Measurements from ENCODE around the gene TRUB2.

The TRUB2 gene

DNA sequence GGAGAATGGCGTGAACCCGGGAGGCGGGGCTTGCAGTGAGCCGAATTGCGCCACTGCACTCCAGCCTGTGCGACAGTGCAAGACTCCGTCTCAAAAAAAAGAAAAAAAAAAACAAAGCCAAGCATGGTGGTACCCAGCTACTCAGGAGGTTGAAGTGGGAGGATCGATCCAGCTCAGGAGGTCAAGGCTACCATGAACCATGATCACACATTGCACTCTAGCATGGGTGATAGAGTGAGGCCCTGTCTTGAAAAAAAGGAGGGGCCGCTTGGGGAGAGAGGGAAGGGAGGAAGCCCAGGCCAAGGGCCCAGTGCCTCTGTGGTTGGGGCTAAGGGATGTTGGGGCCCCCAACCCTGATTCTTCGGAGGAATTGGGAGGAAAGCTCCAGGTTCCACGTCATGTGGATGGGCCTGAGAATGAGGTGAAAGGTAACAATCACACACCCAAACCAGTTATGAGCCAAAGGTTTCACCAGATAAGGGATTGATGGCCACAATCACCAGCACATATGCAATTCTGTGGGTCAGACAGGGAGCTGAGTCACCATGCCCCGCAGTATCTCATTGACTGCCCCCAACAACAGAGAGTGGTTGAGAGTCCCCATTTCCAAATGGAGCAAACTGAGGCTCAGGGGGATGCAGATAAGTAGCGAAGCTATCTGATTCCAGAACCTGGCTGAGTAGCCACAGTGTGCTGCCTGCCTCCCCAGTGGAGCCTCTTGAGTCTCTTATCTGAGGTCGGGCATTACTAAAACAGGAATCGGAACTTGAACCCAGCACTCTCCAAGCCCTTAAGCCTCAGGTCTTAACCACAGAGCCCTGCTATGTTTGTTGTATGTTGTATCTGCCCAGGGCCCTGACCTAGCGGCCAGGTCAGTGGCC, 25.7 kb downstream of the TRUB2 start:
- no peaks in the 10 kb centered on the region for H4K20me1 ChIP-seq (ENCODE audit: low read depth, low read length)
- no peak overlapping the region for H3K9ac ChIP-seq (ENCODE audit: low read length)
- H3K9me2 ChIP-seq (replicated peaks; ENCODE audit: insufficient read depth, low read length) = no peaks in the 10 kb centered on the region
- H3F3A ChIP-seq (ENCODE audit: insufficient read depth) = no peaks in the 10 kb centered on the region
- no peaks in the 10 kb centered on the region for H3K9me3 ChIP-seq (ENCODE audit: insufficient read depth, low read length)
- H3K27me3 ChIP-seq (ENCODE audit: low read length) = no peaks in the 10 kb centered on the region
- no peak overlapping the region for H3K4me2 ChIP-seq (ENCODE audit: low read depth, low read length, poor library complexity, severe bottlenecking)
- TF ChIP-seq, protein P1, sequence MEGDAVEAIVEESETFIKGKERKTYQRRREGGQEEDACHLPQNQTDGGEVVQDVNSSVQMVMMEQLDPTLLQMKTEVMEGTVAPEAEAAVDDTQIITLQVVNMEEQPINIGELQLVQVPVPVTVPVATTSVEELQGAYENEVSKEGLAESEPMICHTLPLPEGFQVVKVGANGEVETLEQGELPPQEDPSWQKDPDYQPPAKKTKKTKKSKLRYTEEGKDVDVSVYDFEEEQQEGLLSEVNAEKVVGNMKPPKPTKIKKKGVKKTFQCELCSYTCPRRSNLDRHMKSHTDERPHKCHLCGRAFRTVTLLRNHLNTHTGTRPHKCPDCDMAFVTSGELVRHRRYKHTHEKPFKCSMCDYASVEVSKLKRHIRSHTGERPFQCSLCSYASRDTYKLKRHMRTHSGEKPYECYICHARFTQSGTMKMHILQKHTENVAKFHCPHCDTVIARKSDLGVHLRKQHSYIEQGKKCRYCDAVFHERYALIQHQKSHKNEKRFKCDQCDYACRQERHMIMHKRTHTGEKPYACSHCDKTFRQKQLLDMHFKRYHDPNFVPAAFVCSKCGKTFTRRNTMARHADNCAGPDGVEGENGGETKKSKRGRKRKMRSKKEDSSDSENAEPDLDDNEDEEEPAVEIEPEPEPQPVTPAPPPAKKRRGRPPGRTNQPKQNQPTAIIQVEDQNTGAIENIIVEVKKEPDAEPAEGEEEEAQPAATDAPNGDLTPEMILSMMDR (IDR thresholded peaks at IDR 0.05; ENCODE audit: insufficient read depth, low read length, poor library complexity, severe bottlenecking) = no peak
- no peak for TF ChIP-seq EZH2phosphoT487 (conservative IDR thresholded peaks at IDR 0.05; ENCODE audit: low read length)
- H3K27ac ChIP-seq (ENCODE audit: low read depth, low read length) = no peak overlapping the region
- no peak overlapping the region for H2AFZ ChIP-seq (ENCODE audit: low read depth, low read length, severe bottlenecking)
- H3K36me3 ChIP-seq (ENCODE audit: low read length) = no peaks in the 10 kb centered on the region
- no peak overlapping the region for H3K4me3 ChIP-seq (ENCODE audit: insufficient read depth, low read length, poor library complexity, severe bottlenecking)
- no peaks in the 10 kb centered on the region for H3K79me2 ChIP-seq (ENCODE audit: insufficient read depth, low read length)

DNA sequence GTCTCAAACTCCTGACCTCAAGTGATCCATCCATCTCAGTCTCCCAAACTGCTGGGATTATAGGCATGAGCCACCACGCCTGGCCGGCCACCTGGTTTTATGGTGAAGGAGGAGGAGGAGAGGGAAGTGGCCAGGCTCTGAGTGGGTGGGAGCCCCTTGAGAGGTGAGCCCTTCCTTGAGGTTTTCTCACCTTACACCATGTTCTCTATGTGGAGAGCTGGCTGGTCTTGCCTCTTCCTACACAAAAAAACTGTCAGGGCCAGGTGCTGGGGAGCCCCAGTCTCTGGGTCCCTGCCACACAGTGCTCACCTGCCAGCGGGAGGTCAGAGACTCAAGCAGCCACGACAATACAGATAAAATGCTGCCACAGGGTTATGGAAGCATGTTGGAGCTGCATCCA, 28.1 kb downstream of the TRUB2 start:
- no peaks in the 10 kb centered on the region for H3K79me2 ChIP-seq (ENCODE audit: insufficient read depth, low read length)
- H2AFZ ChIP-seq (ENCODE audit: low read depth, low read length, severe bottlenecking) = no peak overlapping the region
- H3F3A ChIP-seq (ENCODE audit: insufficient read depth) = no peaks in the 10 kb centered on the region
- no peak for TF ChIP-seq EZH2phosphoT487 (conservative IDR thresholded peaks at IDR 0.05; ENCODE audit: low read length)
- TF ChIP-seq, protein P1 (IDR thresholded peaks at IDR 0.05; ENCODE audit: insufficient read depth, low read length, poor library complexity, severe bottlenecking) = no peak
- no peak overlapping the region for H3K4me3 ChIP-seq (ENCODE audit: insufficient read depth, low read length, poor library complexity, severe bottlenecking)
- H3K27me3 ChIP-seq (ENCODE audit: low read length) = no peaks in the 10 kb centered on the region
- H3K27ac ChIP-seq (ENCODE audit: low read depth, low read length) = no peak overlapping the region
- H3K9me3 ChIP-seq (ENCODE audit: insufficient read depth, low read length) = no peaks in the 10 kb centered on the region
- no peaks in the 10 kb centered on the region for H3K9me2 ChIP-seq (replicated peaks; ENCODE audit: insufficient read depth, low read length)
- H3K4me2 ChIP-seq (ENCODE audit: low read depth, low read length, poor library complexity, severe bottlenecking) = no peak overlapping the region
- H4K20me1 ChIP-seq (ENCODE audit: low read depth, low read length) = no peaks in the 10 kb centered on the region
- no peaks in the 10 kb centered on the region for H3K36me3 ChIP-seq (ENCODE audit: low read length)
- H3K9ac ChIP-seq (ENCODE audit: low read length) = no peak overlapping the region

DNA sequence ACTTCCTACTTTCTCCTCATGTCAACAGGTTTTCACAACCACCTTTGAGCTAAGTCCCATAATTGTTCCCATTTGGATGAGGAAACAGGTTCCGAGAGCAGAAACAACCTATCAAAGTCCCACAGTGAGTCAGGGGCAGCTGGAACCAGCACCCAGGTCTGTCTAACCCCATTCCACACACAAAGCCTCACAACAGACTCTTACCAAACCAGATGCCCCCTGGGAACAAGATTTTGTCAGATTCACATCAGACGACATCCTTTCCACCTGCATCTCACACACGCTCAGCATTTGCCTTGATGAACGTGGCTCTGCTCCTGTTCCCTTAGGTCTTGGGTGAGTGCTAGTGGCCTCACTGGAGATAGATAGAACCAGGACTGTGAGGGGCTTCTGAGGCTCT, 29.2 kb downstream of the TRUB2 start:
- TF ChIP-seq, protein P1 (IDR thresholded peaks at IDR 0.05; ENCODE audit: insufficient read depth, low read length, poor library complexity, severe bottlenecking) = no peak
- TF ChIP-seq EZH2phosphoT487 (conservative IDR thresholded peaks at IDR 0.05; ENCODE audit: low read length) = no peak
- Histone ChIP-seq H3K27me3 (ENCODE audit: low read length) (no peaks in the 10 kb centered on the region), H3K4me2 (ENCODE audit: low read depth, low read length, poor library complexity, severe bottlenecking) (no peak overlapping the region), H3K9ac (ENCODE audit: low read length) (no peak overlapping the region), H3K27ac (ENCODE audit: low read depth, low read length) (no peak overlapping the region), H3K79me2 (ENCODE audit: insufficient read depth, low read length) (no peaks in the 10 kb centered on the region), H3K9me2 (replicated peaks; ENCODE audit: insufficient read depth, low read length) (no peaks in the 10 kb centered on the region), H2AFZ (ENCODE audit: low read depth, low read length, severe bottlenecking) (no peak overlapping the region), H3K36me3 (ENCODE audit: low read length) (no peaks in the 10 kb centered on the region), H3K9me3 (ENCODE audit: insufficient read depth, low read length) (no peaks in the 10 kb centered on the region), H4K20me1 (ENCODE audit: low read depth, low read length) (no peaks in the 10 kb centered on the region), H3F3A (ENCODE audit: insufficient read depth) (no peaks in the 10 kb centered on the region), H3K4me3 (ENCODE audit: insufficient read depth, low read length, poor library complexity, severe bottlenecking) (no peak overlapping the region)
